ENCODE data around the gene NEDD9.
A peak's percentile ranks its signal among the peaks of the same experiment; 100 is the strongest.

Gene NEDD9

GRCh38 chr6:11144393-11144851, 88.0 kb downstream of the NEDD9 start:
- DNase-seq (ENCODE audit: low read depth, low spot score), result peak; percentile 44

- no peak for DNase-seq (ENCODE audit: low read depth, low spot score)
Observed at GRCh38 chr6:11143394-11144371, 88.8 kb downstream of the NEDD9 start.

- no peak for DNase-seq (ENCODE audit: low read depth, low spot score)
Observed at GRCh38 chr6:11142296-11143027, 90.0 kb downstream of the NEDD9 start.

- DNase-seq (ENCODE audit: low read depth, low spot score), result no peak
Observed at GRCh38 chr6:11141295-11141694, 91.2 kb downstream of the NEDD9 start.

GRCh38 chr6:11140056-11140455, 92.4 kb downstream of the NEDD9 start:
- DNase-seq (ENCODE audit: low read depth, low spot score), result no peak

- no peak for DNase-seq (ENCODE audit: low read depth, low spot score)
Observed at GRCh38 chr6:11139051-11139960, 93.2 kb downstream of the NEDD9 start.

GRCh38 chr6:11136809-11137208, 95.7 kb downstream of the NEDD9 start:
- DNase-seq (ENCODE audit: low read depth, low spot score), result no peak

Data from activated naive CD8-positive, alpha-beta T cell treated with anti-CD3 and anti-CD28 coated beads, Interleukin-2, amount 50 U/mL, for 16 hours (primary cell).